GM19240 (cell line): ENCODE measurements around the gene ITGB5.

Experiments used
- DNase-seq: peaks from one replicate; pipeline ENCODE4 v3.0.0; 2011; ENCODE audit warnings: low spot score; ENCODE audit not compliant: insufficient read length

Gene ITGB5

DNA sequence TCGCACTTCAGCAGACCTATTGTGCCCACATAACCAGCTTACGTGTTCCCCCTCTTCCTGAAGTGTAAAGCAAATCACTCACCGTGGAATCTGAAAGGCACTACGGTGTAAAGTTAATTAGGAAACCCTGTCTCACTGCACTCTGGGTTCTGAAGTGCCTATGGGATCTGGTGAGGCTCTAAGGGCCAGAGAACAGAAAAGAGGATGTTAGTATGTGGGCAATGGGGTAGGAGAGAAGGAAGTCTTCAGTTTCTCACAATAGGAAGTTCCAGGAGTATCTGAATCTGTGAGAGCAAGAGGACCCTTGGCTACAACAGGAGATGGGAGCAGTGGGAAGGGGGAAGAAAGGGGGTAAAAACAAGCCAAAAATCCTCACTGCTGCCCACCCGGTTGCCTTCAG lies 71.4 kb downstream of the ITGB5 start:
- no peak for DNase-seq

DNA sequence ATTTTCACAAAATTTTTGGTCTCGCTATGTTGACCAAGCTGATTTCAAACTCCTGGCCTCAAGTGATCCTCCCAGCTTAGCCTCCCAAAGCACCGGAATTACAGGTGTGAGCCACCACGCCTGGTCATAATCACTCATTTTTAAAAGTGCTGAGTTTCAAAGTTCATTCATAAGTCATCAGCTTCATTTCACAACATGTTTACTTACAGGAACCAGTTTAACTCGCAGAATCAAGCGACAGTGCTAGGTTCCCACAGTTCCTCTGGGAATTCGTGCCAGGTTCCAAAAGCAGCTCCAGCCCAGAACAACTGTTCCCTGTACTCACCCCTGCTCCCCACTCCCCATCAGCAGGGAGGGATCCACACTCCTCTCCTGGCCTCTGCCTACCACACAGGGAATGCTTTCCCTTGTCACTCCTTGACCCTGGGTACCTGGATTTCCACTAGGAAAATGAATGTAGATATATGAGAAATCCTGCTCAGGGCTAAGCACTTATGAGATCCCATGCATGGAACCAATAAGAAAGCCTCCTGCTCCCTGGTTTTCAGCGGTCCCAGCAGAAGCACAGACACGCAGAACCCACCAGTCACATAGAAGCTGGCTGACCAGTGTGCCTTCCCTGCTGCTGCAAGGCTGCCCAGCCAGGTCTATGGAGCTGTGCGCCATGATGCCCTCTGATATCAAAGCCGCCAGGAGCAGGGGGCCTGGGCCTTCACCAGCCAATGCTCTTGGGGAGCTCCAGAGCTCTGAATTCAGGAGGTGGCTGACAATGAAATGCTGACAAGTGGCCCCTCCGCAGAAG lies 72.3 kb downstream of the ITGB5 start:
- DNase-seq, result no peak

DNA sequence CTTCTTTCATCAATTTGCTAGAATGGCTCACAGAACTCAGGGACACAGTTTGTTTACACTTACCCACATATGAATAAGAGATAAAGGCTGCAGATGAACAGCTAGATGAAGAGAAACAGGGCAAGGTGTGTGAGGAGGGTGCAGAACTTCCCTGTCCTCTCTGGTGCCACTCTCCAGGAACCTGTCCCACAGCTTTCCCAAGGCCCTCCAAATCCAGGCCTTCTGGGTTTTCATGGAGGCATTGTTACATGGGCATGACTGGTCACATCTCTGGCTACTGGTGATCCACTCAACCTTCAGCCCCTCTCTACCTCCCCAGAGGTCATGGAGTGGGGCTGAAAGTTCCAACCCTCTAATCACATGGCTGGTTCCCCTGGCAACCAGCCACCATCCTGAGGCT lies 73.6 kb downstream of the ITGB5 start:
- DNase-seq, result no peak

DNA sequence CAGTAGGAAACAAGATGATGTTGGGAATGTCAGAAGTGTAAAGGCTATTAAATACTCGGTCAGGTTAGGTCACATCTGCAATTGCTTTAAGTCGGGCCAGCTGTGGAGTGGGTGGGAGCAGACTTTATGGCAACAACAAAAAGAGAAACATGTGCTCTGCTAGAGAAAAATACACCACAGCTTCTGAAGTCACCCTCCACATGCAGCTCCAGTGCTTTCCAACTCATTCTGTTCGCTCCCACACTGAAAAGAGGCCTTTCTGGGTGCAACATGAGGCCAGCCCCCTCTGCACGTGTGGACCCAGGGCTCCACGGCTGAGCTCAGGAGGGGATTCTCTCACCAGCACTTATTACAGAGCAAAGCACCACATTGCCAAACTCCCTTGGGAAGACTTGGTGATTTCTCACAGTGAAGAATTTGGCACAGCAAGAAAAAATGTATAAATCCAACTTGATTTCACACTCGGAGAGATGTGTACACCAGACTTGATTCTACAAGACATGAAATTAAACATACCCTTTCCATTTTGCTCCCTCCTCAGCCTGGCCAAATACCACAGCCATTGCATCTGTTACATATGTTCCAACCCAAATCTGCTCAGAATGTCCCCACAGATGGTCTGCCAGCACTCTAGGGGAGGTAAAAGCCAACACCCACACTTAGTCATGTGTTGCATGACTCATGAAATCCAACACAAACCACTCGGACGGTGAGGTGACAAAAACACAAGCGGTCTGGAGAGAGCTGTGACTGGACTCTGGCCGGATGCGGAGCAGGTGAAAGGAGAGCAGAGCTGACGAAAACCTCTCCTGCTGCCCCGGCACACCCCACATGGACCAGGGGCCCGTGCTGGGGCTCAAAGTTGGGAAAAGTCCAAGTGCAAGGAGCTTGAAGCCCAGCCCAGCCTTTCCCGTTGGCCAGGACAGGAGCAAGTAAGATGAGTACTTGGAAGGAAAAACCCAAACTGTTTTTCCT lies 74.6 kb downstream of the ITGB5 start:
- DNase-seq, result no peak

DNA sequence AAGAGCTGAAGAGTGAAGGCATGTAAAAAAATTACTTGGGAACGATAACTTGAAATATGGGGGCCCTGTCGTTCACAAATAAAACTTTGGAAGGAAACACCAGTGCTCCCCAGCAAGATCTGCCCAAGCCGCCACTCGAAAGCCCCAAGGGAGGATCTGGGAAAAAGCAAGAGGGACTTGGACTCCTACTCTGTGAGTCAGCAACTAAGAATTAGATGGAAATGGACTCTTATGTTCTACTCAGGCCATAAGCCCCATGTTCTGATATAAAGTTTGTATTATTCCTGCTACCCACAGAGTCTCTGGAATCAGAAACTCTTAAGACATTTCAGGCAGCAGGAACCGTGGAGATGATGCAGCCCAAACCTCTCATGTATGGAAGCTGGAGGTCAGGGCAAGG lies 75.7 kb downstream of the ITGB5 start:
- DNase-seq, result no peak

DNA sequence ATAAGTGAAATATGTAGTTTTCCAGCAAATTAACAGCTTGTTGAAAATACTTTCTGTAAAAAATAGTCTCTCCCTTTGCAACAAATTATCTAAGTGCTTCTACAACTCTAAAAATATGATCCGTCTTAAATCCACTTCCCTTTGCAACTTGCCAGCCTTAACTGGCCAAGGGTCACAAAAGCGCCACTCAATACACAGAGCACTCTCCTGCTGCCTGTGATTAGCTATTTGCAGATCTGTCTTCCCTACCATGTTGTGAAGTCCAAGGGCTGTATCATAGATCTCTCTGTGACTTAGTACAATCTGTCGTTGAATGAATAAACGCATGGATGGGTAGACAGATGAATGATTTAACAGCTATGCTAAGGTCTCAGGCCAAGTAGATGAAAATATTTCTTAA lies 76.2 kb downstream of the ITGB5 start:
- DNase-seq, result no peak

DNA sequence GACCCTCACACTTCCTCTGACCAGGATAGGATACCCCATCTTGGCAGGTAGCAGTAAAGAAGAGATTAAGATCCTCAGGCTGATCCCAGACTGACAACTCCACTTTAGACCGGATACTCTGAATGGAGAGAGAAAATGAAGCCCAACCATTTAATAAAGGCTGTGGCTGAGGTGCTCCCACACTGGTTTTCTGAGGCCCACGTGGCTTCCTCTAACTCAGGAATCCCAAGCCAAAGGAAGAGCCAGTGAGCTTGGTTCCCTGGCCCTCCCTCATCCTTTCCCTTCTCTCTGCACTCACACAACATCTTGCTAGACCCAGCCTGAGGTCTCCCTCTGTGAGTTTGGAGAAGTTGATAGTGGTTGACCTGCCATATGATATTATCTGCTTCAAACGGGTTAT lies 78.1 kb downstream of the ITGB5 start:
- no peak for DNase-seq

DNA sequence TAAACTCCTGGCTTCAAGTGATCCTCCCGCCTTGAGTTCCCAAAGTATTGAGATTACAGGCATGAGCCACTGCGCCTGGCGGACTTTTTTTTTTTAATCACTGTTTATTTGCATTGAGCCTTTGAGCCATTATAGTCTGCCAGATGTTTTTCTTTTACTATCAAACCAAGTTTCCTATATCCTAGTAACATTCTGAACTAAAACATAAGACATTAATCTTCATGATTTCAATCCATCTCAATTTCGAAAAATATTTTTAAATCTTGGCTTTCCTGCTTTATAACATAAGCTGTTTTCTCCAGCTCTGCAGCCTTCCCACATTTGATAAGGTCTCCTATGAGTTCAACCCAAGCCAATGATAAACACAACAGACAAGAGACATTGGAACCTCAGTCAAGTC lies 81.5 kb downstream of the ITGB5 start:
- no peak for DNase-seq

DNA sequence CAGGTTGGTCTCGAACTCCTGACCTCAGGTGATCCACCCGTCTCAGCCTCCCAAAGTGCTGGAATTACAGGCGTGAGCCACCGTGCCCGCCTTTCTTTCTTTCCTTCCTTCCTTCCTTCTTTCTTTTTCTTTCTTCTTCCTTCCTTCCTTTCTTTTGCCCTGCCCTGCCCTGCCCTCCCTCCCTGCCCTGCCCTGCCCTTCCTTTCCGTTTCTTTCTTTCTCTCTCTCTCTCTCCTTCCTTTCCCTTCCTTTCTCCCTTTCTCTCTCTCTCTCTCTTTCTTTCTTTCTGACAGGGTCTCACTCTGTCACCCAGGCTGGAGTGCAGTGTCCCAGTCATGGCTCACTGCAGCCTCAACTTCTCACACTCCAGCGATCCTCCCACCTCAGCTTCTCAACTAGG lies 82.3 kb downstream of the ITGB5 start:
- DNase-seq, result no peak

DNA sequence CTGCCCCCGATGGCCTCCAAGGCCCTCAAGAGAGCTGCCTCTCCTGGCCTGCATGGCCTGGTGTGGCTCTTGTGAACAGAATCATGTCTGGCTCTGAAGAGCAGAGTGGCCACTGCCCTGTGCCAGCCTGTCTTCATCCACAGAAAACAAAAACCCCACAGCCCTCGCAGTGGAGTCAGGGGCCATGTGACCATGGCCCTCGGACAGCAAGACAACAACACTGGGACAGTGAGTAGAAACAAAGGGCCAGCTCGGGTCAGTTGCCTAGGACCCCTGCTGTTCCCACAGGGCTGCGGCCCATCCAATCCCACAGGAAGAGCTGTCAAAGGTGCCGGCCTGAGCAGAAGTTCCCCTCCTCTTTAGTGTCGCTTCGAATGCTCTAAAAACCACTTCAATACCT lies 84.5 kb downstream of the ITGB5 start:
- DNase-seq, result no peak

DNA sequence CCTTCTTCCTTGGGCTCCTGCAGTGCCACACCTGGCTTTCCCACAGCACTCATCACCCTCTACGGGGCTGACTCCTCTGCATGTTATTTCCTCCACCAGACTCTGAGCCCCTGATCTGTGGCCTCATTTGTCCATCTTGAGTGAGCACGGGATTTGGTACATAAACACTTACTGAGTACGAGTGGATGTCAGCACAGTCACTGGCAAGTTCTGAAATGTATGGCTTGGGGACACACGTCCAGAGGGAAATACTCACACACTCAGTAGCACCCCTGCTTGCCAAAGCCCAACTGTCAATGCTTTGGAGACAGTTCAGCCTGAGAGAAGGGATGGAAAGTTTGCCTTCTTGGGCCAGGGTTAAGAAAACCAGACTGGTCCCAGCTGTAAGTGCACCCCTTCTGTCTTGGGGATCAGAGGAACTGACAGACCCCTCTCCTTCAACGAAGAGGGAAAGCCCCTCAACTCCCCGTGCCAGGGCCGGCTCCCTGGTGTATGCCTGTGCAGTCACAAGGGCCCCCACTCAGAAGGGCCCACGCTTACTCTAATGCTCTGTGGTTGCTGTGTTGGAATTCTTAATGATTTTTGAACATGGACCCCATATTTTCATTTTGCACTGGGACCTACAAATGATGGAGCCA lies 85.0 kb downstream of the ITGB5 start:
- no peak for DNase-seq

DNA sequence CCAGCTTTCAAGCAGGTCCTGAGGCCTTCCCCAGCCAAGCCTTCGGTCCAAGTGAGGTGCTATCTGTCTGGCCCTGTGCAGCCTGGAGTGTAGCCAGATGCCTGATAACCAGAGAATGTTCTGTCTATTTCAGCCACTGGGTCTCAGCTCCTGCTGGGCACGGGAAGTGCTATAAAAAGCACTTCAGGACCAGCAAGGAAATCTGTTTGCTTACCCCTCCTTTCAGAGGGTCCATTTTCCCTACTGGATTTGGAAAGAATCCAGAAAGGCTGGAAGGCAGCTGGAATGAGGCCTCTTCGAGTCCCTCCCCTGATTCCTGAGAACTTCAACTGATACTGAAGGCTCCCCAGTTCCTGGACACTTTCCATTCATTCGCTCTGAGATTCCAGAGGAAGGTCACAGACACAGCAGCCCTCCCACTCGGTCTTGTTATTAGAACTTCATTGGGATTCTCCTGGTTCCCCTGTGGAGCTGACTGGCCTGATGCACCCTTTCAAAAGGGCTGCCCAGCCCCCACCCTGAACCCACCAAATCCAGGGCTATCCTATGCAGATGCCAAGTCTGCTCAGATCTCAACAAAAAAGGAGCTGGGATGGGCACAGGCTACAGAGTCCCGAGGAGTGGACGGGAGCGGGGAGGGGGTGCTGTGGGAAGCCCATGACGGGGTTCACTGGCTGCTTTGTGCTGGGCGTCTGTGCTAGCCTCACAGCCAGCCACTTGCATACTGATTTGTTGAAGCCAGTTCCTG lies 86.5 kb downstream of the ITGB5 start:
- DNase-seq, result no peak

DNA sequence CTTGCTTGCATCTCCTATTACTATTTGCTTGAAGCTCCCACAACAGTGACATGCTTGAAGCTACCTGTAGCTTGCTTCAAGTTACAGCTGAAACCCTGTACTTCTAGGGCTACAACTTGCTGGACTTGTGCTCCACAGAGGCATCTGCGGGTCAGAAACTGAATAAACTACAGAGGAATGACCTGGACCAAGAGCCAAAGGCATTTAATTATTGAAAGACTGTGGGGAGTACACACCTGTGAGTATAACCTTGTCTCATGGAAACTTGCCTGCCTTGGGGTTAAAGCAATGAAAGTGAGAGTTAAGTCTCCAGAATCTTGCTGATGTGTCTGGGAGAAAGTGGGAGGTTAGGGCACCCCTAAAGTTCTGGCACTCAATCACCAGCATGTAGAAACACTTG lies 87.1 kb downstream of the ITGB5 start:
- no peak for DNase-seq

DNA sequence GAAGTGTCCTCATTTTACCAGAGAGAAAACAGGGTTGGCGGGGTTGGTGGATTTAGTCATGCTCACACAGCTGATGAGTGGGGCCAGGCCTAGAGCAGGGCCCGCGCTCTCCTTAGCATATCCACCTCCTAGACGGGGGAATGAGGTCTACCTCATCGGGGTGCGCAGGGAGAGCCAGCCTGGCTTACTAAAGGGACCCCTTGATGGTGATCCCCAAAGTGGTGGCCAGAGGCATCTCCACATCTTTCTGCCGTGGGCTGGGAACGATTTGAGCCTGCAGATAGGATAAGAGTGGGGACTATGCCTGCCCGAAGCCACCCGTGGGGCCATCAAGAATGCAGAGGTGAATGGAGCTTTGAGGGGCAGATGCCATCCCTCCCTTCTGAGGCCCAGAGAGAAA lies 87.5 kb downstream of the ITGB5 start:
- DNase-seq, result no peak

DNA sequence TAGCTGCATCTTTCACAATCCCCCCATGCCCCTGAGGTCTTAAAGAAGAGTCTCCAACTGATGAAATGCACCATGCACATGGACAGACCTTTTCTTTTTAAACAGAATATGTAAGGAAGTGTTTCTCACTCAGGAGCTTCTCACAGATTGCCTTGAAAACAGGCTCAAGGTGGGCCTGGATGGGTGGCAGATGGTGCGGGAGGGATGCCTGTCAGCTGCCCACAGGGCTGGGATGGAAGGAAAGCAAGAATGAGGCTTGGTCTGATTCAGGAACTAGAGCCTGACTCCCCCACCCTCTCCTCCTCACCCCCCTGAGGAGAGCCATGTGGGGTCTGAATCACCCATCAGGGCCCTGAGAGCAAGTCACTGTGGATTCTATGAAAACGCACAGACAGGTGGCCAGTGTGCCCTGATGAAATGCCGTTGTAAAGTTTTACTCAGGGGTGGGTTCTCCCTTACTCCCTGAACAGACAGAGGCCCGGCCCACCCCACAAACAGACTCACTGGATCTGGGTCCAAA lies 89.7 kb downstream of the ITGB5 start:
- no peak for DNase-seq

DNA sequence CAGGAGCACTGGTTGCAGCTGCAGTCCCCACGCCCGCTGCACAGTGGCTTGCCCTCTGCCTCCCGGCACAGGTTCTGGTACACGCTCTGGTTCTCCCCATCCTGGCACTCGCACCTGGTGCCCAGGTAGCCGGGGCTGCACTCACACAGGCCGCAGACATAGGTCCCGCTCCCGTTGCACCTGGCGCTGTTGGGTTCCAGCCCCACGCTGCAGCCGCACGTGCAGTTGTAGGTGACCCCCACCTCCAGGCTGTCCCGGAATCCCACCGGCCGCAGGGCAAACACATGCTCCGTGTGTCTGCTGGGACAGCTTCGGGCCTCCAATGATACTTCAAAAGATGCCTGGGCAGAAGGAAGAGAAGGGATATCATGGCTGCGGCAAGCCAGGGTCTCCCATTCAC lies 90.7 kb downstream of the ITGB5 start:
- DNase-seq, result no peak

DNA sequence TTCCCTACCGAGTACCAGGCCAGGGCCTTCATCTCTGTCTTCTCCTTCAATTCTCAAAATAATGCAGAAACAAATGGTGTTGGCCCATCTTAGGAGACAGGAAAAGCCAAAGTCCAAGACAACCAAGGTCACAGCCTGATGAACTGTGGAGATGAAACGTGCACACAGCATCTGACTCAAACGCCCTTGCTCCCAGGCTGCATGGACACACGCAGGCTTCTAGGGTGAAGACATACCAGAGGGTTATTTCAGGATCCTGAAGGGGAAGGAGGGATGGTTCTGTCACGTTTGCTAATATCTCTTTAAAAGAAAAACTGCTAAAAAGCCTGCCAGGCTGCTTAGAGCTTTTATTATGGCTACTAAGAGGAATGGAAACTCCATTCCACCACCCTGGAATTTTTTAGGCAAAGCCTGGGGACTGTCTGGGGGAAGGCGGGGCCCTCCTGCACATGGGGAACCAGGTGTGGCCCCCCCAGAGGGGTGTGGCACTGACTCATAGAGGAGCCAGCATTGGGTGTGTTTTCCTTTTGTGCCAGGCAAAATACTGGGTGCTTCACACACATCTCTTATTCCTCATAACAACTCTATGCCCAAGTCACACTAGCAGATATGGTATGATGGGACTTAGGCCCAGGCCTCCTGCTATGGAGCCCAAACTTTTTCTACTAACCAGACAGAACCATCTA lies 94.0 kb downstream of the ITGB5 start:
- no peak for DNase-seq

DNA sequence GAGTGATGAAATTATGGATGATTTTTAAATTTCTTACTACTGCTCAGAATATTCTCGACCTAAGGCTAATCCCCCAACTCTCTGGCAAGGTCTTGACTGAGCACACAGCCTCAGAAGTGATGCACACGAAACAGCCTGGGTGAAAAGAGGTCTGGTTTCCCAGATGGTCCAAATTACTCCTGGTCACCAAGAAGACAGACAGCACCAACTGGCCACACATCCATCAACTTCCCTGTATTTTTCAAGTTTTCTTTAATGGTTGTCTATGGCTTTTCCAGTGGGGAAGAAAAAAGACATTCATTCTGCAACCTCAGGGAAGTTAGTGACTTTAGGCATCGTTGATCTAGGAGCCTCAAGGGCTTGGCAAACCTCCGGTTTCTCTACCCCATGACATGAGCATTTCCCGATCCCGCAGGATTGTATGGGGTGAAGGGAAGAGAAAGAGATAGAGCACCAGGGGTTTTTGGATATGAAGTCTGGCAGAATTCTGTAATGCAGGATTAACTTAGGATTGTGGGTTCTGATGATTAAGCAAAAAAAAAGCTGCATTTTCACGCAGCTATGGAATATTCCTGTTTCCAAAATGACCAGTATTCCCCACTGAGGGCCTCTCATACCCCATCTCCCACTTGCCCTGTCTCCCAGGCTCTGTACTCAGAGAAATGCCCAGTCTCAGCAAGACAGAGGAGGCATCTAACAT lies 94.7 kb downstream of the ITGB5 start:
- DNase-seq, result no peak

DNA sequence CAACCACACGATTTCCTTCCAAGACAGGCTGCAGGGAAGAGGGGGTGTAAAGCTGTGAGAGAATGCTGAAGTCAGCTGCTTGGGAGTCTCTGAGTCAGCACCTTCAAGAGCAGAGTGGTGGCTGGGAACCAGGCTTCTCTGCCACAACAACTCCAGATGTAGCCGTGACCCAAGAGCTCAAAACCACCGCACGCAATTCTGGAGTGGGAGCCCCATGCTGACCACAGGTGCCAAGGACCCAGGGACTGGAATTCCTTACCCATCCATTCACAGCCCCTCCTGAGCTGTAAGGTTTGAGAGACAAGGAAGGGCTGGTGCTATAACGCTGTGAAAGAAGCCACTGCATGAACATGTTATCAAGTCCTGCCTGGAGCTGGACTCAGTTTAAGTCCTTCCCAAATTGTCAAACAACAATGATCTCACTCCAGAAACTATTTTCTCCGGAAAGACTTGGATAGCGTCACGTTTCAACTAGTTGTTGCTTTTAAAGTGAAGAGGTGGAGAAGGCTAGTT lies 95.5 kb downstream of the ITGB5 start:
- DNase-seq, result no peak

DNA sequence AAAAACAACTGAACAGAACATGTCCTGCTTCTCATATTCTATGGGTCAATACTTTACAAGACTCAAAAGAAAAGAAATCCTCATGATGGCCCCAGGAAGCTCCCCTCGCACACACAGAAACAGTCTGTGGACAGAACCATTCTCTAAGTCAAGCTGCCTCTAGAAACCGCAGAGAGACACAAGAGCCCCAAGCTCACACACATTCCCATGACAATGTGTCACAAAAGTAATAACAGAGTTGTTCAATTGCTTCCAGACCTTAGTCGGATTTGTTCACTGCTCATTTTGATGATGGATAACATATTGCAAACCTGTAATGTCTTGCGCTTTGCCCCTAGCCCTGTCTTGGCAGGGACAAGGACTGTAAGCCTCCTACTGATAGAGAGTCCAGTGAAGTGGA lies 96.0 kb downstream of the ITGB5 start:
- DNase-seq, result no peak
